COLO829 (cell line): ENCODE measurements around the gene PPARG.

Source experiments
- DNase-seq: peaks from one replicate; pipeline ENCODE4 v3.0.0; 2012; ENCODE audit warnings: low spot score

PPARG gene

DNA sequence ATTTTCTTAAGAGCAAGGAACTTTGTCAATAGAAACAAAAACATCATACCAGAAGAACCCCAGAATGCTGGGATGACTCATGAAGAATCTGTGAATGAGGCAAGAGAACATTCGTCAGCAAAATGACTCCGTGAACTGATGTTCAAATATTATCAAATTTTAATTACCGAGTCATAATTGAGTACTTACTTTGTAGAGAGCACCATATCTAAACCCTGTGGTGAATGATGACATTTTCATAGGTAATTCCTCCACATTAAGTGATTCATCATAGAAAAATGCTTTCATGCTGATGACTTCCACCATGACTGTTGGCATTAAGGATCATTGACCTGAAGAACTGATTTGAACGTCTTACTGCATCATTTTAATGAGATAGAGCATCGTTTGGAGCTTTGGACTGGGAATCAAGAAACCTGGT, 56.3 kb downstream of the PPARG start:
- peak; percentile 39 for DNase-seq

DNA sequence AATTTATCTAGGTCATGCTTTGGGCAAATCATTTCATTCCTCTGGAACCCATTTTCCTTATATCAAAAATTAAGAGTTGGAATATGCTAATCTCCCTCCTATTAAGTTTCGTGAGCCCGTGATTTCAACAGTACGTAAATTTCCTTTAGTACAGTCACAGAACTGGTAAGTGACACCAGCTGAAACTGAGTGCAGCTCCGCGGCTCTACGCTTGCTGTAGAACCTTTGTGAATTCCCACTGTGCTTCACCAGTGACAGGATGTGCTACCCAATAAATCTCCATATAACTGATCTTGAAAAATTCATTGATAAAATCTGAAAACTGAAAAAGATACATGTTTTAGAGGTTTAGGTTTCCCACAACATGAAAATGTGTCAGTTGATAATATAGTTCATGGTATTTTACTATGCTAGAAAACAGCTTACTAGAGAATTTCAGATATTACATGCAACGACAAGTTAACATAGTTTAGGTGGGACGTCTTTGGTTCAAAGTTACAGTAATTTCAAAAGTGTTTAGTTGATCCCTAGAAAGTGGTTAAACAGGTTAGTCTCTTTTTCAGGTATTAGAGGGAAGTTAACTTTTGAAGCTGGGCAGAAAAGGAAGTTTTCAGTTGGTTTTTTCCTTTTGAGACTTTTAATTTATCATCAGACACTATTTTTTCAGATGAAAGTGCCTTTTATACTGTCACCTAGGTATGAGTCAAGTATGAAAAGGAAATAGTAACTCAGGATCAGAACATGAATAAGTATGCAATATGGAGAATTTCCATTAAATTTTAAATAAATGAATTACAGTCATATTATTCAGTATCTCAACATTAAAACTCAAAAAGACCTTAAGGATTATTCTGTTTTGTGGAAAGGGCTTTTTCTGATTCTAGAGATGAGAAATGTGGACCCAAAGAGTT, 57.0 kb downstream of the PPARG start:
- no peak for DNase-seq

DNA sequence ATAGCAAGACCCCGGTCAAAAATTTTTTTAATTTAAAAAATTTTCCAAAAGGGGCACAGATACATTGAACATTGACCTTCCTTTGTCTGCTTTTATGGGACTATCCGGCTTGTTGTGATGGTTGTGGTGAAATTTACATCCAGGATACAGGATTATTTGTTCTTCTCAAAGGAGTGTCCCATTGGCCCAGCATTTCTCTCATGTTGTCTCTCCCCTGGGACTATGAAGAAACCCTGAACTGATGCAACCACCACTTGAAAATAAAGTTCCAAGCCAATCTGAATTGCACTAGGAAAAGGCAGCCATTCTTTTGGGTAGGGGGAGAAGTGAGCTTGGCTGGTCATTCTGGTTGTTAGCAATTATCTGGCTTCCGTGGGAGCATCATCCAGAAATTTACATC, 58.4 kb downstream of the PPARG start:
- DNase-seq, result no peak

DNA sequence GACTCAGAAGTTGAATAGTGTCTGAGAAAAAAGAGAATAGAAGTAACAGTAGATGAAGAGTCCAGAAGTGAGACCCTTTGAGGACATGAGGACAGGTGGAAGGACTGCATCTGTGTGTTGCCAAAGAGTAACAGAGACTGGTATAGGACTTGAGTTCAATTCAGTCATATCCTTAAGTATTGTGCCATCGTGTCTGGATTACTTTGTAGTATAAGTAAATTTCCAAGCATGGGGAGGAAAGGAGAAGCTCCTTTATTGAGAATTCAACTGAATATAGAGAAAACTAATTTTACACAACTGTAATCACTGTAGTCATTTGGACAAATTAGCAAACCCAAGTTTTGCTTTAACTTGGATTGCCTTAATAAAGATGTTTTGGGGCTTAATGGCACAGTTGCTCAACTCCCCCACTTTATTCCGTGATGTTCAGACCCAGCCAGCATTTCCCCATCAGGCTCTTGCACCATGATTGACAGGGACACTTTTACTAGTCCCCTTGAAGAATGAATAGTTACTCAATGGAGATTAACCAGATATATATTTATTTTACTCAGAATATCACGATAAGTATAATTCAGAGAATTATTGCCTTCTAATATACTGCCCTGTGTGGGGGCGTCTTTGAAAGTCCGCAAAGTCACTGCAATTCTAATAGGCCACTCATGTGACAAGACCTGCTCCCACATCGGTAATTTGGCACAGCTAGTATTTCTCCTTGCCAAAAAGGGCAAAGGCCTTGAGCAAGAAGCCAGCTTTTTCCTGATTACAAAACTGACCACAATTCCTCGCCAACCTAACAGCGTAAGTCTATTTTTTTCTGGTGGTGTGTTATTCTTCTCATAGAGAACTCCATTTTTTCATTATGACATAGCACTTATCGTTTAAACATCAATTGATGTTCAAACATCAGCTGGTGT, 61.3 kb downstream of the PPARG start:
- DNase-seq, result no peak

DNA sequence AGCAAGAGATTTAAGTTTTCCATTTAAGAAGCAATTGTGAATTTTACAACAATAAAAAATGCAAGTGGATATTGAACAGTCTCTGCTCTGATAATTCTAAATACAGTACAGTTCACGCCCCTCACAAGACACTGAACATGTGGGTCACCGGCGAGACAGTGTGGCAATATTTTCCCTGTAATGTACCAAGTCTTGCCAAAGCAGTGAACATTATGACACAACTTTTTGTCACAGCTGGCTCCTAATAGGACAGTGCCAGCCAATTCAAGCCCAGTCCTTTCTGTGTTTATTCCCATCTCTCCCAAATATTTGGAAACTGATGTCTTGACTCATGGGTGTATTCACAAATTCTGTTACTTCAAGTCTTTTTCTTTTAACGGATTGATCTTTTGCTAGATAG, 62.3 kb downstream of the PPARG start:
- DNase-seq, result no peak

DNA sequence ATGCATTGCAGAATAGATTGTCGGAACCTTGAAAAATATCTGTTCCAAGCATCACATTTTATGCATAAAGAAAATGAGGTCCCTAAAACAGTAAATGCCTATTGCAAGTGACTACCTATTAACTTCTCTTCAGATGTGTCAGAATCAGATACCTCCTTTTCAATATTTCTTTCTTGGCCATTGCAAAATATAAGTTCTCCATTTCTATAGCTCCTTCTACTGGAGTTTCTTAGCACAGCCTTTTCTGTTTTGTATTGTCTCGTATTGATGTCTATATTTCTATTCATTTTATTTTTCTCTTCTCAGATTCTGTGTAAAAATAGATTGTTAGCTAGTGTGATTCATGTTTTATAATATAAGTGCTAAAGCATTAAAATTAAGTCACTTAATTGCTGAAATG, 63.4 kb downstream of the PPARG start:
- no peak for DNase-seq

DNA sequence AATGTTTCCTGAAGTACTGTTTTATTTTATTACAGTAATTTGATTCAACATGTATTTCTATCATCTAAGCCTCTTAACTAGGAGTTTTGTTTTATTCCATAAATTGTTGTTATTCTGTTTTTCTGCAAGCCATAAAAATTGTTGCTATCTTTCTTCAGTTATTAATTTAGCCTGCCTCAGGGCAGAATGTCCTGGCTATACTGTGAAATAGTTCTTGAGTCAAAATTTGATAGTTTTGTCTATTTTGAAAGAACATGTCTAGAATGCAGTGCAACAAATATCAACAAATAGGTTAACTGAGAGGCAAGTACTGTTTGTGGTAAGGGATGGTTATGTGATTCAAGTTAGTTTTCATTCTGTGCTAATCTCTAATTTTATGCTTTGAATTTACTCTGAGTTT, 63.9 kb downstream of the PPARG start:
- no peak for DNase-seq

DNA sequence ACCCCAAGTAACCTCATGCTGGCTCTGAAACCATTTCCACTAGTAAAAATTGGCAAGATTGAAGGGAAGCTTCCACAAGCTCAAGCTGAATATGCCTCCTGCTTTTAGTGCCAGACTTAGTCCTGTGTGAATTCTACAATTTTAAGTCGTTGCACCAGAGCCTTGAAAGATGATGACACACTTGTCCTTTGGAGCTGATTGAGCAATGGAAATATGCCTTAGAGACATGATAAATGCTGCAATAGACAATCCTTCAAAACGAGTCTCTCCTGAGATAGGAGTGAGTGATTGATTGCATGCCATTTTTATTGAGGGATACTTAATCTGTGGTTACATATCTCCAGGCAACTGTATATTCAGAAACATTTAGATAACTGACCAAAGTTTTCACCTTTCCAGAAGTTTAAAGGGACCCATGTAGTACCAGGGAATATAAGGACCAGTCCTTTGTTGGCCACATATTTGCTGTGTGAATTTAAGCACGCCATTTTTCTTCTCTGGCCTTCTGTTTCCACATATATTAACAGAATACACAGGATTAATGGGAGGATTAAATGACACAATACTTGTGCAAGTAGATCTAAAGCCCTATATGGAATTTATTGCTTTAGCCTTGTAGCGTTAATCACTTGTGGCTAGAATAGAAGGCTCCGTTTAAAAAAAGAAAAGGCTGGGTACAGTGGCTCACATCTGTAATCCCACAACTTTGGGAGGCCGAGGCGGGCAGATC, 65.1 kb downstream of the PPARG start:
- DNase-seq, result no peak

DNA sequence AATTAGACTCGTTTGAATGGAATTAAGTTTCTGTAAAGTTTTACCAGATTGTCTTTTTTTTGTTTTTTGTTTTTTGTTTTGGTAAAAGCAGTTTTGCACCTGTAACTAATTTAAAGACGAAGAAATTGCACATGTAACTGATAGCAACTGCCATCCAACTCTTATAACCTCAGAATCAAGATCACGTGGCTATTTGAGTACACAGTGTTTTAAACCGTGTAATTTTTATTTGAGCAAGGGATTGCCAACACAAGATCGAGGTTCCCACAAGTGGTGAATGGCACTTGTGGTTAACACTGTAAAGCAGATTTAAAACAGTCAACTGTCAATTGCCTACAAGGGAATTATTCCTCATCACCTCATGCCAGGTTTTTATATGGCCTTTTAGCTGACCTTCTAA, 67.3 kb downstream of the PPARG start:
- DNase-seq, result no peak

DNA sequence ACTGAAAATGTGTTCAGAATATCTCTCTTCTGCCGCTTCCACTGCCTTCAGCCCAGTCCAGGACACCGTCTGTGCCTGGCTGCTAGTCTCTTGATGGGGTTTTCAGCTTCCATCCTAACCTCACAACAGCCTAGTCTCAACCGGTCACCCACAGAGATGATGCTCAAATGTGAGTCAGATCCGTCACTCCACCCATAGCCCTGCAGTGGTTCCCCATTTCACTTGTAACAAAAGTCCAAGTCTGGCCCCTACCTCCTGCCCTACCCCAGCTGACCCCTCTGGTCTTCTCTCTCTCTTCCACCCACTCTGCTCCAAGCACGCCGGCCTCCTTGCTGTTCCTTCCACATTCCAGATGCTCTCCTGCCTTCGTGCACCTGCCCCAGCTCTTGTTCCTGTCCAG, 68.1 kb downstream of the PPARG start:
- no peak for DNase-seq

DNA sequence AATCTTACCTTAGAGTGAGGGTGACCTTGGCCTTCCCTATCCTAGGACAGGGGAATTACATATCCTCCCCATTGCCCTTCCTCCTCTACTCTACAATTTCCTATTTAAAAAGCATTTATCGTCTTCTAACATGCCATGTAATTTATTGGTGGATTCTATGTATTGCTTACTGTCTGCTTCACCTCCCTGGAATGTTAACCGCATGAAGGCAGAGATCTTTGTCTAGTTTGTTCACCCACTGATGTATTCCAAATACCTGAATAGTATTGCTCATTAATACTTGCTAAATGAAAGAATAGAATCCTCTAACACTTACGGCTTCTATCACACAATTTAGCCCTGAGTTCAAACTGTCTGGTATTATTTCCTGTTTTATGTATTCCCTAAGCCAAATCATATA, 68.6 kb downstream of the PPARG start:
- DNase-seq, result no peak

DNA sequence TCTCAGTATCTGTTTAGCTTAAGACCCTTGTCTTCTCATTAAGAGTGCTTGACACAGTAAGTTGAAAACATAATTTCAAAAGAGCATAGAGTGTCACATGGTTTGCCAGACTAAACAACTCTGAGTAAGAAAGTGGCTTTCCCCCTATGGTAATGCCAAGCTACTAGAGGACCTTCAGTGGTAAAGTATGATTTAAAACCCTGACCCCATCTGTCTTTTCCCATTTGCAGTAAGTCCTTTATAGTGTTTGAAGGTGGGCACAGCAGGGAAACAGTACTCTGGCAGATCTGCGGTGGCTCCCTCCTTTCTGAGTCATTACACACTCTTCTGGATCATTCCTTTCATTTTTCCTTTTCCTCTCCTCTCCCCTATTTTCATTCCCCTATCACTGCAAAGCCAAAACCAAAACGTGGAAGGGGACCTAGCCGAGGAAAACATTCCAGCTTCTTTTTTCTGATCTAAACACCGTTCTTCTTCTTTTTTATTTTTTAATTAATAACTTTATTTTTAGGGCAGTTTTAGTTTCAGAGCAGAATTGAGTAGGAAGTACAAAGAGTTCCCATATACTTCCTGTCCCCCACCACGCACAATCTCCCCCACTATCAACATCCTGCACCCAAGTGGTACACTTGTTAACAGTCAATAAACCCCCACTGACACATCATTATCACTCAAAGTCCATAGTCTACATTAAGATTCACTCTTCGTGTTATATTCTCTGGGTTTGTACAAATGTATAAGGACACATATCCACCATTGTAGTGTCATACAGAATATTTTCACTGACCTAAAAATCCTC, 74.7 kb downstream of the PPARG start:
- no peak for DNase-seq

DNA sequence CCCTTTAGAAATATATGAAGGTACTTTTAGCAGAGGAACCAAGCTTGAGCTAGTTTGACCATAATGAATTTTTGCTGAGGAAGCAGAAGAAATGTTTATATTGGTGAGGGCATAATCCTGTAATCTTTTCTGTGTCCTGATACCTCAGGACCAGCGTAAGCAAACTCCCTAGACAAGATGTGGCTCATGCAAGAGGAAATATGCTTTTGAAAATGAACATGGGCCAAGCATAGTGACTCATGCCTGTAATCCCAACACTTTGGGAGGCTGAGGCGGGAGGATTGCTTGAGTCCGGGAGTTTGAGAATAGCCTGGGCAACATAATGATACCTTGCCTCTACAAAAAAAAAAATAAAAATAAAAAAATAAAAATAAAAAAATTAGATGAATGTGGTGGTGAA, 78.5 kb downstream of the PPARG start:
- no peak for DNase-seq

DNA sequence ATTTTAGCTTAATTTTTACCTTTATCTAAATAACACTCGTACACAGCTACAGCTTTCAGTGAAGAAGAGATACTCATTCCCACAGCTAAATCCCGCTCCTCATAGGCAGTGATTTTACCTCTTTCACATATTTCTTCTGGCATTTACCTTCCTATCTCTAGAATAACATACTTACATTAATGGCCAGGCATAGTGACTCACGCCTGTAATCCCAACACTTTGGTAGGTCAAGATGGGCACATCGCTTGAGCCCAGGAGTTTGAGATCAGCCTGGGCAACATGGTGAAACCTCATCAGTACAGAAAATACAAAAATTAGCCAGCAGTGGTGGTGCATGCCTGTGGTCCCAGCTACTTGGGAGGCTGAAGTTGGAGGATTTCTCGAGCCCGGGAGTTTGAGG, 80.2 kb downstream of the PPARG start:
- DNase-seq, result no peak

DNA sequence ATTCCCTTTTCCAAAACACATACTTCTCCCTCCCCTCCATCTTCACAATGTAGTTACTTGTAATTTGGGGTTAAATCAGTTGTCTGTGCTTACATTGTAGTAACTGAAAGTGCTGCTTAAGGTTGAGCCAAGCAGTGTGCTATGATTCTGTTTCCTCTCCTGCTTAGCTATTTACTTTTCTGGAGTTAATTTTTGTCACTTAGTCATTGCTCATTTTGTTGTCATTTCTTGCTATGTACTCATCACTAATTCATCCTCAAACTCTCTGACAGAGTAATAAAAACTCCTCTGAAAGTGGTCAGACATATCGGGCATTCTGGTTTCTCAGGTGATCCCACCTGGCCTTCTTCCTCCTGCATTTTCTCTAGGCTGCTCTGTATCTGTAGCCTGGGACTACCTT, 80.7 kb downstream of the PPARG start:
- DNase-seq, result no peak

DNA sequence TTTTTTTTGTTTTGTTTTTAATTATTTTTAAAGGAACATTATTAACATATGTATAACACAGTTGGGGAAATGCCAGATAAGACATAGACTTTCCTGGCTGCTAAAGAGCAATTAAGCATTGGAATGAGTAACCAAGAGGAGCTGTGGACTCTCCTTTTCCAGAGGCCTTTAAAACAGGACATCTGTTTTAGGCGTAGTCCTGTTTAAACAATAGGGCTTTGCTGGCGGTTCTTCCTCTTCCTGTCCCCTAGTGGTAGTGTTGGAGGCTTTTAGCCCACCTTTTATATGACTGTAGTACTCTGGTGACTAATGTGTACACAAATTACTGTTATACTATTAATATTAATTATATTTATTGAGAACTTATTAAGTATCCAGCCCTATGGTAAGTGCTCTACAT, 81.9 kb downstream of the PPARG start:
- DNase-seq, result peak; percentile 10

DNA sequence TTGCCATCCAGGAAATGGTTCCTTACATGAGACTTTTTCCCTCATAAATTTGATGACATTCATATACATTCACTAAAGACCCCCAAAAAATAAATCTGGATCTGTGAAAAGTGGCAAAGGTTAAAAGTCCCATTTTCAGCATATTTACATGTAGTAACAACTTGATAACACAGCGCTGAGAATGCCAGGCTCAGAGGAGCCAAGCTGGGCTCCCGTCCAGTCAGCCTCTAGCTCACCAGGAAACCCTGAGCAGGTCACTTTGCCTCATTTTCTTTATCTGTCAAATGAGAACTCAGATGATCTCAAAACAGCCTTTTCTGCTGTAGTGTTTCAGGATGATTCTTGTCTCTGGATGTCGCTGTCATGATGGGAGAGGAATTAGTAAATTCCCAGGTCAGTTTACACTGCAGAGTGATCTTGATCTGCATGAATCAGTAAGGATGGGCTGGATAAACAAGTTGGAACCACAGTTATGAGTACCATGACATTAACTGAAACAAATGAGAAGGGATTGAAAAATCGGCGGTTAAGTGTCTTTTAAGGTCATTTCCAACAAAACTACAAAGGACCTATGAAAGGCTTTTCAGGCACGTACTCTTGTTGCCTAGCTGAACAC, 82.8 kb downstream of the PPARG start:
- DNase-seq, result no peak

DNA sequence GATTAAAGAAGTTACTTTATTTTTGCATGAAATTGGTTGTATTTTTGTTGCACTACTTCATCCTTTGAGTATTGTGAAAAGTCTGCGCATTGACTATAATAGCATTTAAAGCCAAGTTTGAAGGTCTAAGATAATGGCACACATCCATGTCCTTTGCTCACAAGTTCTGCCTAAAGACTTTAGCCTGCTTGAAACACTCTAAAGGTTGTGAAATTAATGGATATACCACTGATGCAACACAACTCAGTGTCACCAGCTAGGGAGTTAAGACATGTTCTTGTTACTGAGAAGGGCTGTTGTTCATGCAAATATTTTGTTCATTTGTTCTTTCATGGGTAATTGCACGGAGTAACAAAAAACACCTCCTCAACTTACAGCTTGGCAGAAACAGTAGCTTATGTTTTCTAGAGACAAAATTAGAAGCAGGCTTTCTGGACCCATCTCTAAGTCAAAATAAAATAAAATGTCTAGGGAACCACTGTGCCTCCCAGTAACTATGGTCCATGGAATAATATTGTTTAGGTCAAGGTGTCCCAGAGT, 83.9 kb downstream of the PPARG start:
- DNase-seq, result no peak

DNA sequence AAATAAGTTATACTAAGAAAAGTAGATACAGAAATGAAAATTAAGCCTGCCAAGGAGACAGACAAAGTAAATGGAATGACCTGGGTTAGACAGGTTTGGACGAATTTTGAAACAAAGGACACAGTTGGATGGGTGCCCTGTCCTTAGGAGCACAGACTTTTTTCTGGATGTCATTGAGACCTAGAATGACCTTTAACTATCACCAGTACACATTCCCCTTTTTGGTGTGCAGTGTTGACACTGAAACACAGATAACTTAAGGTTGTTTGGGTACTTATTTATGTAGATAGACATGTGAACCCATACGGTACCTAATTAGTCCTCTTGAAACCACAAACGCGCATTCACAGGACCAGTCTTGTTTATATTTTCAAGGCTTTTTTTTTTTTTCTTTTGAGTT, 86.7 kb downstream of the PPARG start:
- DNase-seq, result no peak

DNA sequence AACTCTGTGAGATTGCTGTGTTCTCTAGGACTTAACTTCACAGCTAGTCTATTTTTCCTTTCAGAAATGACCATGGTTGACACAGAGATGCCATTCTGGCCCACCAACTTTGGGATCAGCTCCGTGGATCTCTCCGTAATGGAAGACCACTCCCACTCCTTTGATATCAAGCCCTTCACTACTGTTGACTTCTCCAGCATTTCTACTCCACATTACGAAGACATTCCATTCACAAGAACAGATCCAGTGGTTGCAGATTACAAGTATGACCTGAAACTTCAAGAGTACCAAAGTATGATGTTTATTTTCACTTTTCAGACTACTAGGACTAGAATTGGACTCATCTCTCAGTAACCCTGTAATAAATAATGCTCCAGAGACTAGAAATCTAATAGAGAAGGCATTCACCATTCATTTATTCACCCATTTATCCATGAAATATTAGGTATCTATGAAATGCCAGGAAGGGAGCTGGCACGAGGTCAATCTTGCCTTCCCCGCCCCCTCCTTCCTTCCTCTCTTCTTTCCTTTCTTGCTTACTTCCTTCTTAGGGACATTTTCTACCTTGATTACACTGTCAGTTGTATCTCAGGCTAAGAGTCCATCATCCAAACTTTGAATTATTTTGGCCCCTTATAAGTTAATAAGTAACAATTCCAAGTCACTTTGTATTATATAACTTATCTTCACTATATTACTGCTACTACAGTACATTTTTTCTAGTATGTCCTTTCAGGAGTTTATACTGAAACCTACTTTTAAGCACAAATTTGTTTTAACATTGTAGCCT, 91.0 kb downstream of the PPARG start:
- no peak for DNase-seq
